ENCODE measurements around the gene PROKR1. TPM values are rescaled to one million over a fixed set of nuclear protein-coding genes. Genes with fewer than 3 reads are reported as not detected.

The PROKR1 gene
- polyA plus RNA-seq, 1 donor from 2014 or later: 0.06 TPM

GRCh38 chr2:68643874-68644485 lies 601 bp downstream of the PROKR1 start:
- no peaks in the 10 kb centered on the region for H3K36me3 ChIP-seq (ENCODE audit: insufficient read depth, low read length)

GRCh38 chr2:68645523-68645922 lies 2.1 kb downstream of the PROKR1 start:
- Histone ChIP-seq H3F3A (ENCODE audit: insufficient read depth, low read length, poor library complexity, severe bottlenecking) (no peaks in the 10 kb centered on the region), H4K20me1 (ENCODE audit: insufficient read depth) (no peaks in the 10 kb centered on the region), H3K79me2 (replicated peaks; ENCODE audit: insufficient read depth, low read length) (no peaks in the 10 kb centered on the region), H3K4me3 (ENCODE audit: low read length) (no peak overlapping the region), H3K9ac (ENCODE audit: low read length) (no peak overlapping the region), H3K27ac (ENCODE audit: low read length) (no peak overlapping the region), H3K36me3 (ENCODE audit: insufficient read depth, low read length) (no peaks in the 10 kb centered on the region), H3K4me2 (ENCODE audit: low read length) (no peak overlapping the region), H3K9me3 (ENCODE audit: low read length) (peaks cover 5% of the 10 kb centered on the region), H2AFZ (ENCODE audit: low read depth, low read length) (no peak overlapping the region), H3K9me2 (ENCODE audit: insufficient read depth, low read length) (no peaks in the 10 kb centered on the region), H3K27me3 (ENCODE audit: insufficient read depth, low read depth, low read length) (peaks cover 43% of the 10 kb centered on the region)
- no peak for TF ChIP-seq SMC3 (conservative IDR thresholded peaks at IDR 0.05; ENCODE audit: poor library complexity)
- no peak for TF ChIP-seq EP300 (conservative IDR thresholded peaks at IDR 0.05; ENCODE audit: poor library complexity, severe bottlenecking)
- TF ChIP-seq RAD21 (conservative IDR thresholded peaks at IDR 0.05): no peak
- TF ChIP-seq CTCF (IDR thresholded peaks at IDR 0.05; ENCODE audit: poor library complexity, severe bottlenecking): no peak
- TF ChIP-seq EZH2 (IDR thresholded peaks at IDR 0.05; ENCODE audit: borderline replicate concordance, insufficient read depth, low read length, poor library complexity, severe bottlenecking): no peak
- TF ChIP-seq MXI1 (conservative IDR thresholded peaks at IDR 0.05; ENCODE audit: poor library complexity, severe bottlenecking): no peak

More at GRCh38 chr2:68643874-68644485, 601 bp downstream of the PROKR1 start:
- H3K27me3 ChIP-seq (ENCODE audit: insufficient read depth, low read depth, low read length): peaks cover 43% of the 10 kb centered on the region
- no peaks in the 10 kb centered on the region for H3F3A ChIP-seq (ENCODE audit: insufficient read depth, low read length, poor library complexity, severe bottlenecking)
- H4K20me1 ChIP-seq (ENCODE audit: insufficient read depth): no peaks in the 10 kb centered on the region
- H3K4me2 ChIP-seq (ENCODE audit: low read length): peak overlapping the region; percentile 19
- H3K9me3 ChIP-seq (ENCODE audit: low read length): peaks cover 5% of the 10 kb centered on the region
- H2AFZ ChIP-seq (ENCODE audit: low read depth, low read length): no peak overlapping the region
- no peaks in the 10 kb centered on the region for H3K9me2 ChIP-seq (ENCODE audit: insufficient read depth, low read length)
- H3K27ac ChIP-seq (ENCODE audit: low read length): no peak overlapping the region
- H3K79me2 ChIP-seq (replicated peaks; ENCODE audit: insufficient read depth, low read length): no peaks in the 10 kb centered on the region
- H3K4me3 ChIP-seq (ENCODE audit: low read length): peak overlapping the region; percentile 79
- peak overlapping the region; percentile 57 for H3K9ac ChIP-seq (ENCODE audit: low read length)
- no peak for TF ChIP-seq MXI1 (conservative IDR thresholded peaks at IDR 0.05; ENCODE audit: poor library complexity, severe bottlenecking)
- TF ChIP-seq POLR2AphosphoS5 (IDR thresholded peaks at IDR 0.05): no peak
- TF ChIP-seq EP300 (conservative IDR thresholded peaks at IDR 0.05; ENCODE audit: poor library complexity, severe bottlenecking): no peak
- TF ChIP-seq CTCF (IDR thresholded peaks at IDR 0.05; ENCODE audit: poor library complexity, severe bottlenecking): no peak
- TF ChIP-seq REST (IDR thresholded peaks at IDR 0.05; ENCODE audit: borderline replicate concordance): no peak

All from neural cell (in vitro differentiated cells).